Measurements from ENCODE around the gene CES5A. TPM values are rescaled to one million over a fixed set of nuclear protein-coding genes. Genes with fewer than 3 reads are reported as not detected.

CES5A gene
- total RNA-seq, 3 donors from 2014 or later: not detected

DNA sequence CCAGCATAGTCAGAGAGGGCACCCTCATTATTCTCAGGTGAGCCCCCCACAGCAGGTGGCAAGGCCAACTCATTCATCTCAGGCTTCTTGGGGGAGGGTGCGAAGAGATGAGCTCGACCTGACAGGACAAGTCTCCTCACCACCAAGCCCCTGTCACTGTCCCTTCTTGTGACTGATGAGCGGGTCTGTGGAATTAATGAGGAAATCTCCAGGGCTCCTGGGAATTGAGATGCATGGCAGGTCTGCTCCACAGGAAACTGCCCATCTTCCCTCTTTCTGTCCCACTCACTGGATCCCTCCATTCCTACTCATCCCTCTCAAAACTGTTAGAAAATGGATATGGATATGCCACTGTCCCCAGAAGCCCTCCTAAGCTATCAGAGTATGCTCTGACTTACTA lies 32.5 kb upstream of the CES5A start:
- no peak for ATAC-seq
- TF ChIP-seq, protein P1, sequence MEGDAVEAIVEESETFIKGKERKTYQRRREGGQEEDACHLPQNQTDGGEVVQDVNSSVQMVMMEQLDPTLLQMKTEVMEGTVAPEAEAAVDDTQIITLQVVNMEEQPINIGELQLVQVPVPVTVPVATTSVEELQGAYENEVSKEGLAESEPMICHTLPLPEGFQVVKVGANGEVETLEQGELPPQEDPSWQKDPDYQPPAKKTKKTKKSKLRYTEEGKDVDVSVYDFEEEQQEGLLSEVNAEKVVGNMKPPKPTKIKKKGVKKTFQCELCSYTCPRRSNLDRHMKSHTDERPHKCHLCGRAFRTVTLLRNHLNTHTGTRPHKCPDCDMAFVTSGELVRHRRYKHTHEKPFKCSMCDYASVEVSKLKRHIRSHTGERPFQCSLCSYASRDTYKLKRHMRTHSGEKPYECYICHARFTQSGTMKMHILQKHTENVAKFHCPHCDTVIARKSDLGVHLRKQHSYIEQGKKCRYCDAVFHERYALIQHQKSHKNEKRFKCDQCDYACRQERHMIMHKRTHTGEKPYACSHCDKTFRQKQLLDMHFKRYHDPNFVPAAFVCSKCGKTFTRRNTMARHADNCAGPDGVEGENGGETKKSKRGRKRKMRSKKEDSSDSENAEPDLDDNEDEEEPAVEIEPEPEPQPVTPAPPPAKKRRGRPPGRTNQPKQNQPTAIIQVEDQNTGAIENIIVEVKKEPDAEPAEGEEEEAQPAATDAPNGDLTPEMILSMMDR (IDR thresholded peaks at IDR 0.05): no peak
- no peaks in the 10 kb centered on the region for H3K36me3 ChIP-seq (ENCODE audit: low read depth)
- no peak overlapping the region for H3K4me3 ChIP-seq
- no peak for DNase-seq
- H3K9me3 ChIP-seq: peaks cover 4% of the 10 kb centered on the region
- H3K4me1 ChIP-seq (ENCODE audit: low read depth): no peaks in the 10 kb centered on the region
- intact Hi-C loops (cut with DNase I, micrococcal nuclease): no loop called here

DNA sequence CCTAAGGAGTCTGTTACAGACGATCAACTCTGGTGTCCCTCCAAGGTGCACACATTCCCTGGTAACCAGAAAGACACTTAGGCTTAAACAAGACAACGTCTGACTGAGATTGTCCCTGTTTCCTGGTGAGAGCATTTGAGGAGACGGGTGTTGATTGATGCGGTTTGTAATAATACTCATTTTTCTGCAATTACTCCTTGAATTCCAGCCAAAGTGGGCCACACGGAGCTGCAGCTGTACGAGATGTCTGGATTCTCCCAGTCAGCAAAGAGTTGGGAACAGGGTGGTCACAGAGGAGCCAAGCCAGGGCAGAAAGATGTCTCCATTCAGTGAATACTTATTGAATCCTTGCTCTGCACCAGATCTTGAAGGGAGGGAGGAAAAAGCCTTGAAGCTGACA lies 30.9 kb upstream of the CES5A start:
- TF ChIP-seq, protein P1 (IDR thresholded peaks at IDR 0.05): no peak
- no peaks in the 10 kb centered on the region for H3K4me1 ChIP-seq (ENCODE audit: low read depth)
- ATAC-seq (no peak), DNase-seq (no peak)
- no peak overlapping the region for H3K4me3 ChIP-seq
- intact Hi-C loops (cut with DNase I, micrococcal nuclease): no loop called here
- no peaks in the 10 kb centered on the region for H3K36me3 ChIP-seq (ENCODE audit: low read depth)
- H3K9me3 ChIP-seq: peaks cover 4% of the 10 kb centered on the region

DNA sequence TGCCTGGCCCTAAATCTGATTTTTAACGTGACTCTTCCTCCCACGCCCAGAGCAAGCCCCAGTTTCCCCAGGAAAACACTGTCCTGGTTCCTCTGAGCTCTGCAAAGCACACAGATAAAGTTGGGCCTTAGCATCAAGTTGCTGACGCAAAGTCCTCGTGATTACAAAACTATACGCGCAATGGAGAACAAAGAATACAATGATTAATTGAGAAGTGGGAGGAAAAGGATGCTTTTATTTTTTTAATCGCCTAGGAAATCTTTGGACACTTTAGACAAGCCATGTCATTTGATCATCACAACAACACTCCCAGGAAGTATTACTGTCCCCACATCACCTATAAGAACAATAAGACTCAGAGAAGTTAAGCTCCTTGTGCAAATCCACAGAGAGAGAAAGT lies 30.5 kb upstream of the CES5A start:
- no peak for ATAC-seq
- no peak for DNase-seq
- no peaks in the 10 kb centered on the region for H3K36me3 ChIP-seq (ENCODE audit: low read depth)
- TF ChIP-seq, protein P1 (IDR thresholded peaks at IDR 0.05): no peak
- H3K9me3 ChIP-seq: peaks cover 4% of the 10 kb centered on the region
- H3K4me3 ChIP-seq: no peak overlapping the region
- intact Hi-C loops (cut with DNase I, micrococcal nuclease): no loop called here
- H3K4me1 ChIP-seq (ENCODE audit: low read depth): no peaks in the 10 kb centered on the region

DNA sequence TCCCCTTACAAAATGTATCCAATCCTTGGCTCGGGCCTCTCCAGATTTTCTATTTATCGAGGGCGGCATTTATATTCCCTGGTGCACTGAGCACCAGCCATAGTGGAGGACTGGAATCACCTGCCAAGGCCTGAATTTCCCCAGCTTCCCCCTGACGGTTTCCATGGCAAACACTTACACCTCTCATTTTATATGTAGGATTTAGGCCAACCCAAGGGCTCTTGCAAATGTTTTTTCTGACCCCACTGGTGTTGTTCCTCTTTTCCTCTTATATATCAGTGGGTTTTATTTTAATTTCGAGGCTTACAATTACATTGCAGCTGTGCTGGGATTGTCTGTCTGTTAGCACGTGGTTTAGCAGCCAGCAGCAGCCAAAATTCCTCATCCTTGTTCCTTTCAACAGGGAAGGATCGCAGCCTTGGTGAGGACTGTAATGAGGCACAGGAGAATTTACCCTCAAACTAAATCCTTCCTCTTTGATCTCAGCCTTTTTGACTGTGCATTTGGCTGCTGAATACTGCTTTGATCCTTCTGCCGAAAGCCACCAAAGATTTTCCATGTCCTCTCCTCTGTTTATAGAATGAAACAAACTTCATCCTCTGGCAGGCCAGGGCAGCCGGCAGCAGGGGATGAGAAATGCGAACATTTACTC lies 26.5 kb upstream of the CES5A start:
- Histone ChIP-seq H3K4me1 (ENCODE audit: low read depth) (no peaks in the 10 kb centered on the region), H3K36me3 (ENCODE audit: low read depth) (no peaks in the 10 kb centered on the region), H3K4me3 (no peak overlapping the region), H3K9me3 (peaks cover 4% of the 10 kb centered on the region)
- intact Hi-C loops (cut with DNase I, micrococcal nuclease): no loop called here
- TF ChIP-seq, protein P1 (IDR thresholded peaks at IDR 0.05): no peak
- DNase-seq (no peak), ATAC-seq (no peak)

DNA sequence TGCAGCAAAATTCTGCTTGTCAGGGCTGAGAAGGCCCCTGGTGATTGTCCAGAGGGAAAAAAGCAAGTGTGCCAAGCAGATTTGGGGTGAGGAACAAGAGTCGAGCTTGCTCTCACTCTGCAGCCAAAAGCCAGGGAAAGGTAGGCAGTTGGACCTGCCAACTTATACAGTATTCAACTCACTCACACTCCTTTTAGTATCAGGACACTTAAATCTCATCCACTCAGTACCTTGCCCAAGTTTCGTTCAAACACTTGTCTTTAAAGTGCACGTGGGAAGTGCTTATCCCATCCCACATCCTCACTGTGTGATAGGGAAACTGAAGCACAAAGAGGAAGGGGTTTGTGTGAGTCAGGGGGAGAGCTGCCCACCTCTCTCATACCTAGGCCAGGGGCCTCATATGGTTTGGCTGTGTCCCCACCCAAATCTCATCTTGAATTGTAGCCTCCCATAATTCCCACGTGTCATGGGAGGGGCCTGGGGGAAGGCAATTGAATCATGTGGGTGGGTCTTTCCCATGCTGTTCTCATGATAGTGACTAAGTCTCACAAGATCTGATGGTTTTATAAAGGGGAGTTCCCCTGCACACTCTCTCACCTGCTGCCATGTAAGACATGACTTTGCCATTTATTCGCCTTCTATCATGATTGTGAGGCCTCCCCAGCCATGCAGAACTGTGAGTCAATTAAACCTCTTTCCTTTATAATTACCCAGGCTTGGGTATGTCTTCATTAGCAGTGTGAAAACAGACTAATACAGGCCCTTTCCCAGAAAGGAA lies 25.6 kb upstream of the CES5A start:
- intact Hi-C loops (cut with DNase I, micrococcal nuclease): no loop called here
- Histone ChIP-seq H3K9me3 (peaks cover 4% of the 10 kb centered on the region), H3K4me1 (ENCODE audit: low read depth) (no peaks in the 10 kb centered on the region), H3K4me3 (no peak overlapping the region), H3K36me3 (ENCODE audit: low read depth) (no peaks in the 10 kb centered on the region)
- ATAC-seq: no peak
- TF ChIP-seq, protein P1 (IDR thresholded peaks at IDR 0.05): no peak
- no peak for DNase-seq
